ENCODE measurements around the gene FAM83F.

- TF ChIP-seq, protein P1, sequence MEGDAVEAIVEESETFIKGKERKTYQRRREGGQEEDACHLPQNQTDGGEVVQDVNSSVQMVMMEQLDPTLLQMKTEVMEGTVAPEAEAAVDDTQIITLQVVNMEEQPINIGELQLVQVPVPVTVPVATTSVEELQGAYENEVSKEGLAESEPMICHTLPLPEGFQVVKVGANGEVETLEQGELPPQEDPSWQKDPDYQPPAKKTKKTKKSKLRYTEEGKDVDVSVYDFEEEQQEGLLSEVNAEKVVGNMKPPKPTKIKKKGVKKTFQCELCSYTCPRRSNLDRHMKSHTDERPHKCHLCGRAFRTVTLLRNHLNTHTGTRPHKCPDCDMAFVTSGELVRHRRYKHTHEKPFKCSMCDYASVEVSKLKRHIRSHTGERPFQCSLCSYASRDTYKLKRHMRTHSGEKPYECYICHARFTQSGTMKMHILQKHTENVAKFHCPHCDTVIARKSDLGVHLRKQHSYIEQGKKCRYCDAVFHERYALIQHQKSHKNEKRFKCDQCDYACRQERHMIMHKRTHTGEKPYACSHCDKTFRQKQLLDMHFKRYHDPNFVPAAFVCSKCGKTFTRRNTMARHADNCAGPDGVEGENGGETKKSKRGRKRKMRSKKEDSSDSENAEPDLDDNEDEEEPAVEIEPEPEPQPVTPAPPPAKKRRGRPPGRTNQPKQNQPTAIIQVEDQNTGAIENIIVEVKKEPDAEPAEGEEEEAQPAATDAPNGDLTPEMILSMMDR (IDR thresholded peaks at IDR 0.05) = no peak
- TF ChIP-seq MAZ (IDR thresholded peaks at IDR 0.05; ENCODE audit: borderline replicate concordance, low read depth, low read length) = no peak
Measured at GRCh38 chr22:40027191-40028097, 32.7 kb downstream of the FAM83F start.
